Measurements from ENCODE around the gene ZW10.

ZW10 gene

GRCh38 chr11:113689768-113690618, 83.5 kb downstream of the ZW10 start:
- no peak overlapping the region for H3K4me3 ChIP-seq (ENCODE audit: low read depth, low read length)
- TF ChIP-seq, protein P1, sequence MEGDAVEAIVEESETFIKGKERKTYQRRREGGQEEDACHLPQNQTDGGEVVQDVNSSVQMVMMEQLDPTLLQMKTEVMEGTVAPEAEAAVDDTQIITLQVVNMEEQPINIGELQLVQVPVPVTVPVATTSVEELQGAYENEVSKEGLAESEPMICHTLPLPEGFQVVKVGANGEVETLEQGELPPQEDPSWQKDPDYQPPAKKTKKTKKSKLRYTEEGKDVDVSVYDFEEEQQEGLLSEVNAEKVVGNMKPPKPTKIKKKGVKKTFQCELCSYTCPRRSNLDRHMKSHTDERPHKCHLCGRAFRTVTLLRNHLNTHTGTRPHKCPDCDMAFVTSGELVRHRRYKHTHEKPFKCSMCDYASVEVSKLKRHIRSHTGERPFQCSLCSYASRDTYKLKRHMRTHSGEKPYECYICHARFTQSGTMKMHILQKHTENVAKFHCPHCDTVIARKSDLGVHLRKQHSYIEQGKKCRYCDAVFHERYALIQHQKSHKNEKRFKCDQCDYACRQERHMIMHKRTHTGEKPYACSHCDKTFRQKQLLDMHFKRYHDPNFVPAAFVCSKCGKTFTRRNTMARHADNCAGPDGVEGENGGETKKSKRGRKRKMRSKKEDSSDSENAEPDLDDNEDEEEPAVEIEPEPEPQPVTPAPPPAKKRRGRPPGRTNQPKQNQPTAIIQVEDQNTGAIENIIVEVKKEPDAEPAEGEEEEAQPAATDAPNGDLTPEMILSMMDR (conservative IDR thresholded peaks at IDR 0.05; ENCODE audit: low read depth, low read length), result no peak
- DNase-seq (ENCODE audit: low read depth), result no peak

- TF ChIP-seq, protein P1 (conservative IDR thresholded peaks at IDR 0.05; ENCODE audit: low read depth, low read length), result no peak
- no peak overlapping the region for H3K4me3 ChIP-seq (ENCODE audit: low read depth, low read length)
- no peak for DNase-seq (ENCODE audit: low read depth)
These were observed 87.7 kb downstream of the ZW10 start for GRCh38 chr11:113685654-113686359.

GRCh38 chr11:113684496-113684895, 89.0 kb downstream of the ZW10 start:
- DNase-seq (ENCODE audit: low read depth), result no peak
- H3K4me3 ChIP-seq (ENCODE audit: low read depth, low read length), result no peak overlapping the region
- TF ChIP-seq, protein P1 (conservative IDR thresholded peaks at IDR 0.05; ENCODE audit: low read depth, low read length), result no peak

DNA sequence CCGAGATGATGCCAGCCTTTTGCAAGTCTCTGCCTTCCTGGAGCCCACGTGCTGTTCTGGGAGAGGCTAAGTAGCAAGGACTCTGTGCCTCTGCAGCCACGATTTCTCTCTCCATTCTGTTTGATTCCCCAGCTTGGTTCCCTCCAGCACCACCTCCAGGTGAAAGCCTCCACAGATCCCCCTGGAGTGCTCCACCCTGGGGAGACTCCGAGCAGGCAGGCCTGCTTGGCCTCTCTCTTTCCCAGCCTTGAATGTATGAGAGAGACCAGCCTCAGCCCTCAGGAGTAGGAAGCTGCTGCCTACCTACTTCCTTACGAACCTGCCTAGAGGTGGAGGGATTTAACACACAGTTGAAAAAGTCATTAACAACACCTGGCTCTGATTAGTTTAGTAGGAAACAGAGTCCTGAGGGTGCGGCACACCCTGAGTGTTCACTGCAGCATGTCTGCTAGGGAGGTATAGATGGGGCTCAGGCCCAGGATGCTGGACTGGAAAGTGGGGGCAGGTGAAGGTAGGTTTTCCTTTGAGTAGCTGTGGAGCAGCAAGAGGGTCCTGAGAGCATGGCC, 89.9 kb downstream of the ZW10 start:
- TF ChIP-seq, protein P1 (conservative IDR thresholded peaks at IDR 0.05; ENCODE audit: low read depth, low read length), result no peak

More for the DNA sequence above, 89.9 kb downstream of the ZW10 start:
- no peak overlapping the region for H3K4me3 ChIP-seq (ENCODE audit: low read depth, low read length)
- no peak for DNase-seq (ENCODE audit: low read depth)

All from choroid plexus epithelial cell (primary cell).